Hepatocyte (in vitro differentiated cells): Measurements from ENCODE around the gene CRNN. TPM values are rescaled to one million over a fixed set of nuclear protein-coding genes. Genes with fewer than 3 reads are reported as not detected.

Experiments used
- DNase-seq: peaks from one replicate; pipeline ENCODE4 v3.0.0-alpha.2; 2016; ENCODE audit warnings: low spot score
- H2AFZ ChIP-seq: fragments of 200-600 bp; sonication (generic); 2 replicates; pipeline ENCODE4 v1.6.0; 2016; ENCODE audit warnings: antibody characterized with exemption, mild to moderate bottlenecking
- H3K27ac ChIP-seq: fragments of 200-600 bp; sonication (generic); 2 replicates; pipeline ENCODE4 v1.5.1; 2016; ENCODE audit warnings: mild to moderate bottlenecking
- H3K27me3 ChIP-seq: fragments of 200-600 bp; sonication (generic); 2 replicates; pipeline ENCODE4 v1.6.1; 2016
- H3K36me3 ChIP-seq: fragments of 200-600 bp; sonication (generic); replicated peaks from 2 replicates; pipeline ENCODE4 v1.5.1; 2016; ENCODE audit warnings: low read depth; ENCODE audit not compliant: insufficient read depth
- H3K4me1 ChIP-seq: fragments of 200-600 bp; sonication (generic); 2 replicates; pipeline ENCODE4 v1.5.1; 2016; ENCODE audit warnings: mild to moderate bottlenecking, moderate library complexity; ENCODE audit not compliant: insufficient read depth
- H3K4me2 ChIP-seq: fragments of 200-600 bp; sonication (generic); 2 replicates; pipeline ENCODE4 v1.6.0; 2016
- H3K4me3 ChIP-seq: fragments of 200-600 bp; sonication (generic); 2 replicates; pipeline ENCODE4 v1.5.1; 2016; ENCODE audit warnings: mild to moderate bottlenecking
- H3K79me2 ChIP-seq: fragments of 200-600 bp; sonication (generic); 2 replicates; pipeline ENCODE4 v1.6.0; 2017; ENCODE audit warnings: mild to moderate bottlenecking
- H3K9me2 ChIP-seq: fragments of 200-600 bp; sonication (generic); replicated peaks from 2 replicates; pipeline ENCODE4 v1.6.0; 2017; ENCODE audit warnings: mild to moderate bottlenecking; ENCODE audit not compliant: insufficient read depth
- H3K9me3 ChIP-seq: fragments of 200-600 bp; sonication (generic); 2 replicates; pipeline ENCODE4 v1.5.1; 2016; ENCODE audit warnings: low read depth, mild to moderate bottlenecking
- H4K20me1 ChIP-seq: fragments of 200-600 bp; sonication (generic); 2 replicates; pipeline ENCODE4 v1.6.0; 2016; ENCODE audit warnings: mild to moderate bottlenecking; ENCODE audit not compliant: insufficient read depth, poor library complexity, severe bottlenecking
- CTCF ChIP-seq: fragments of 200-600 bp; sonication (generic); IDR thresholded peaks from 2 replicates; pipeline ENCODE4 v1.5.1; 2016; ENCODE audit warnings: antibody characterized with exemption, mild to moderate bottlenecking; ENCODE audit not compliant: poor library complexity
- EZH2 ChIP-seq: fragments of 200-600 bp; sonication (generic); IDR thresholded peaks from 2 replicates; pipeline ENCODE4 v1.6.1; 2016; ENCODE audit warnings: antibody characterized with exemption, mild to moderate bottlenecking, borderline replicate concordance
- EZH2phosphoT487 ChIP-seq: fragments of 200-600 bp; sonication (generic); IDR thresholded peaks from one replicate; pipeline ENCODE4 v1.6.1; 2018; ENCODE audit warnings: antibody characterized with exemption, mild to moderate bottlenecking, low read depth, moderate library complexity; ENCODE audit not compliant: unreplicated experiment, severe bottlenecking
- WGBS: methylation state at CpG from one replicate; pipeline ENCODE4 v1.1.6; 2016; ENCODE audit warnings: low lambda C conversion rate; ENCODE audit errors: missing lambda C conversion rate; 5-methylcytosine and 5-hydroxymethylcytosine counted together
- polyA plus RNA-seq: library from polyadenylated mRNA; unstranded; fragments of >200 nt; fragmentation: Nextera tagmentation; extraction: Ambion mirVana; gene quantifications from 2 replicates; pipeline ENCODE4 v1.2.1, GENCODE V29; 2016
- total RNA-seq: library from RNA; depleted of rRNA; stranded (reverse); fragments of >200 nt; gene quantifications from 2 replicates; pipeline ENCODE4 v1.2.3, GENCODE V29; 2014

Gene CRNN
- total and polyA plus RNA-seq, 2 experiments from 2014 or later: not detected

GRCh38 chr1:152419917-152420316 lies 5.9 kb upstream of the CRNN start:
- H3K79me2 ChIP-seq: no peaks in the 10 kb centered on the region
- H3K27ac ChIP-seq: no peak overlapping the region
- no peaks in the 10 kb centered on the region for H4K20me1 ChIP-seq
- H3K36me3 ChIP-seq: no peaks in the 10 kb centered on the region
- H3K4me3 ChIP-seq: no peak overlapping the region
- H3K27me3 ChIP-seq: no peaks in the 10 kb centered on the region
- H3K9me3 ChIP-seq: no peaks in the 10 kb centered on the region
- TF ChIP-seq CTCF (no peak), EZH2 (no peak), EZH2phosphoT487 (no peak)
- H3K9me2 ChIP-seq: no peaks in the 10 kb centered on the region
- DNase-seq: no peak
- no peak overlapping the region for H2AFZ ChIP-seq
- WGBS: 15% methylated on average over 1 of the region's 1 CpG
- H3K4me1 ChIP-seq: no peaks in the 10 kb centered on the region
- no peak overlapping the region for H3K4me2 ChIP-seq

- no peaks in the 10 kb centered on the region for H3K4me1 ChIP-seq
- H3K27me3 ChIP-seq: no peaks in the 10 kb centered on the region
- no peaks in the 10 kb centered on the region for H3K36me3 ChIP-seq
- no peaks in the 10 kb centered on the region for H3K9me2 ChIP-seq
- H3K4me3 ChIP-seq: no peak overlapping the region
- no peak for DNase-seq
- no peak overlapping the region for H3K27ac ChIP-seq
- no peak overlapping the region for H2AFZ ChIP-seq
- H3K4me2 ChIP-seq: no peak overlapping the region
- no peak for TF ChIP-seq CTCF
- no peak for TF ChIP-seq EZH2
- no peak for TF ChIP-seq EZH2phosphoT487
- no peaks in the 10 kb centered on the region for H3K79me2 ChIP-seq
- 83% methylated on average over 3 of the region's 3 CpGs for WGBS
- H3K9me3 ChIP-seq: no peaks in the 10 kb centered on the region
- H4K20me1 ChIP-seq: no peaks in the 10 kb centered on the region
Observed at GRCh38 chr1:152415454-152416227, 1.6 kb upstream of the CRNN start.

GRCh38 chr1:152412756-152413155 lies 1.3 kb downstream of the CRNN start:
- Histone ChIP-seq H4K20me1 (no peaks in the 10 kb centered on the region), H3K4me2 (no peak overlapping the region), H3K4me1 (no peaks in the 10 kb centered on the region), H3K9me3 (no peaks in the 10 kb centered on the region), H3K79me2 (no peaks in the 10 kb centered on the region), H3K9me2 (no peaks in the 10 kb centered on the region), H2AFZ (no peak overlapping the region), H3K27ac (no peak overlapping the region), H3K4me3 (no peak overlapping the region), H3K27me3 (no peaks in the 10 kb centered on the region), H3K36me3 (no peaks in the 10 kb centered on the region)
- DNase-seq: no peak
- TF ChIP-seq EZH2phosphoT487: no peak
- no peak for TF ChIP-seq EZH2
- TF ChIP-seq CTCF: no peak
- WGBS: 32% methylated on average over 2 of the region's 2 CpGs
